Keratinocyte (primary cell): Measurements from ENCODE around the gene MRPL28. TPM values are rescaled to one million over a fixed set of nuclear protein-coding genes. Genes with fewer than 3 reads are reported as not detected.

ENCODE experiments used
- DNase-seq: peaks from one replicate; pipeline ENCODE4 v3.0.0-alpha.2; 2011; ENCODE audit warnings: low read depth, missing footprints, low spot score
- FAIRE-seq: peaks from 2 replicates; lab custom pipeline; 2011; peaks lifted over from hg19 to GRCh38; lab: Jason Lieb, UNC
- H2AFZ ChIP-seq: 2 replicates; pipeline ENCODE4 v1.6.0; 2012; ENCODE audit warnings: low read length, control low read depth, inconsistent platforms; ENCODE audit not compliant: control insufficient read depth
- H3K27ac ChIP-seq: 2 replicates; pipeline ENCODE4 v1.5.1; 2011; ENCODE audit warnings: low read length; ENCODE audit not compliant: control insufficient read depth, insufficient read depth
- H3K27me3 ChIP-seq: 3 replicates; pipeline ENCODE4 v1.6.0; 2011; ENCODE audit warnings: low read length; ENCODE audit not compliant: control insufficient read depth, insufficient read depth; ENCODE audit errors: extremely low read depth
- H3K36me3 ChIP-seq, 2 experiments: 2 replicates in 1 of 2; 3 replicates in 1 of 2; pipeline ENCODE4 v1.5.1; 2011; ENCODE audit warnings: low read length in 2 of 2, mild to moderate bottlenecking in 1 of 2; ENCODE audit not compliant: control insufficient read depth in 2 of 2, insufficient read depth in 2 of 2; ENCODE audit errors: extremely low read depth in 1 of 2
- H3K4me1 ChIP-seq: 3 replicates; pipeline ENCODE4 v1.5.1; 2011; ENCODE audit warnings: low read length; ENCODE audit not compliant: control insufficient read depth, insufficient read depth; ENCODE audit errors: extremely low read depth
- H3K4me2 ChIP-seq: 3 replicates; pipeline ENCODE4 v1.6.0; 2011; ENCODE audit warnings: low read depth, low read length; ENCODE audit not compliant: control insufficient read depth, insufficient read depth; ENCODE audit errors: extremely low read depth
- H3K4me3 ChIP-seq, 3 experiments: fragments of 200-600 bp in 1 of 3; sonication (generic) in 1 of 3; 2 replicates in 2 of 3; 3 replicates in 1 of 3; pipeline ENCODE4 v1.5.1; 2011 to 2016; ENCODE audit warnings: low read length in 3 of 3, mild to moderate bottlenecking in 3 of 3, control low read depth in 2 of 3, inconsistent platforms in 1 of 3, low read depth in 1 of 3, mixed read lengths in 1 of 3, mixed run types in 1 of 3, moderate library complexity in 1 of 3; ENCODE audit not compliant: control insufficient read depth in 2 of 3, insufficient read depth in 2 of 3; ENCODE audit errors: extremely low read depth in 1 of 3
- H3K79me2 ChIP-seq: 2 replicates; pipeline ENCODE4 v1.6.0; 2012; ENCODE audit warnings: low read length; ENCODE audit not compliant: control insufficient read depth, insufficient read depth
- H3K9ac ChIP-seq: 3 replicates; pipeline ENCODE4 v1.6.0; 2011; ENCODE audit warnings: low read length; ENCODE audit not compliant: control insufficient read depth, insufficient read depth; ENCODE audit errors: extremely low read depth
- H3K9me1 ChIP-seq: 3 replicates; pipeline ENCODE4 v1.6.0; 2011; ENCODE audit warnings: low read length; ENCODE audit not compliant: control insufficient read depth, insufficient read depth; ENCODE audit errors: extremely low read depth
- H3K9me3 ChIP-seq: 2 replicates; pipeline ENCODE4 v1.5.1; 2012; ENCODE audit warnings: low read depth, low read length; ENCODE audit not compliant: control insufficient read depth
- H4K20me1 ChIP-seq: 3 replicates; pipeline ENCODE4 v1.6.0; 2011; ENCODE audit warnings: low read length; ENCODE audit not compliant: control insufficient read depth, insufficient read depth; ENCODE audit errors: extremely low read depth
- CTCF ChIP-seq, 3 experiments: IDR thresholded peaks in 1 of 3; conservative IDR thresholded peaks in 1 of 3; optimal IDR thresholded peaks in 1 of 3; 2 replicates in 2 of 3; 3 replicates in 1 of 3; pipeline versions ENCODE3 to v1.5.1; 2011; ENCODE audit warnings: low read length in 3 of 3, mild to moderate bottlenecking in 3 of 3, moderate library complexity in 2 of 3, control low read depth in 1 of 3, inconsistent platforms in 1 of 3; ENCODE audit not compliant: insufficient read depth in 2 of 3; ENCODE audit errors: extremely low read depth in 1 of 3
- EZH2 ChIP-seq: IDR thresholded peaks from one replicate; pipeline ENCODE4 v1.6.1; 2012; ENCODE audit warnings: inconsistent platforms, mild to moderate bottlenecking, low read length, moderate library complexity
- dilution Hi-C: fragments of 300-500 bp; cut with MboI; formaldehyde crosslinking; loops from one replicate; pipeline ENCODE4 v1.7.0; 2020; ENCODE audit warnings: low sequenced_read_pairs; ENCODE audit not compliant: extremely low pct_ligation_motif_present
- polyA plus RNA-seq, 5 experiments: library from polyadenylated mRNA; depleted of rRNA in 3 of 5; stranded (reverse) in 3 of 5; stranded (forward) in 1 of 5; unstranded in 1 of 5; fragments of >200 nt; gene quantifications; 1 replicate in 1 of 5; 2 replicates in 3 of 5; 3 replicates in 1 of 5; pipeline versions ENCODE4 v1.2.1 to v1.2.3, GENCODE V29; 2011 to 2012; ENCODE audit warnings: missing spikeins in 2 of 5, low read depth in 1 of 5, low replicate concordance in 1 of 5

The MRPL28 gene
- polyA plus RNA-seq, 1 donor (not counting 4 experiments of a cell fraction or from before 2014, with no cell fraction given), result 115 TPM

- Histone ChIP-seq H3K27me3 (no peaks in the 10 kb centered on the region), H3K4me2 (no peak overlapping the region), H3K27ac (no peak overlapping the region), H3K9ac (no peak overlapping the region), H3K79me2 (peaks cover 8% of the 10 kb centered on the region), H3K4me3 (no peak overlapping the region), H4K20me1 (no peaks in the 10 kb centered on the region), H3K9me1 (no peaks in the 10 kb centered on the region), H2AFZ (no peak overlapping the region), H3K36me3 (peaks cover 0 to 18% of the 10 kb centered on the region in 2 experiments), H3K9me3 (no peaks in the 10 kb centered on the region), H3K4me1 (peaks cover 9% of the 10 kb centered on the region)
- TF ChIP-seq EZH2 (no peak), CTCF (optimal IDR thresholded peaks at IDR 0.05 in 1 of 3, IDR thresholded peaks at IDR 0.05 in 1 of 3, conservative IDR thresholded peaks at IDR 0.05 in 1 of 3; ENCODE audit: extremely low read depth in 1 of 3, insufficient read depth in 2 of 3, low read length in 3 of 3) (no peak)
- DNase-seq (no peak), FAIRE-seq (no peak)
- dilution Hi-C loops, result no loop called here
Measured at GRCh38 chr16:374616-374926, 4.2 kb upstream of the MRPL28 start.

- no peak for TF ChIP-seq EZH2
- H3K36me3 ChIP-seq, result peaks cover 2 to 19% of the 10 kb centered on the region in 2 experiments
Measured at GRCh38 chr16:373848-374615, 3.7 kb upstream of the MRPL28 start.

More at GRCh38 chr16:373848-374615, 3.7 kb upstream of the MRPL28 start:
- Histone ChIP-seq H3K4me2 (no peak overlapping the region), H3K27ac (no peak overlapping the region), H3K79me2 (peaks cover 7% of the 10 kb centered on the region), H3K27me3 (no peaks in the 10 kb centered on the region), H3K9me1 (no peaks in the 10 kb centered on the region), H3K9me3 (no peaks in the 10 kb centered on the region), H3K4me1 (peaks cover 12% of the 10 kb centered on the region), H4K20me1 (no peaks in the 10 kb centered on the region), H3K4me3 (no peak overlapping the region), H3K9ac (no peak overlapping the region), H2AFZ (no peak overlapping the region)
- dilution Hi-C loops, result no loop called here
- DNase-seq (no peak), FAIRE-seq (no peak)
